Gastrocnemius medialis (tissue), 4 donors: ENCODE results near the gene PPARA. TPM values are rescaled to one million over a fixed set of nuclear protein-coding genes. Genes with fewer than 3 reads are reported as not detected.
"Not testable (repeated sequence)": the region's sequence is repeated elsewhere in the genome, so short reads cannot be mapped to it uniquely, and the experiment has no call there.

ENCODE experiments used
- ATAC-seq, 2 donors: fragments of 150-250 bp; one replicate each; pipeline ENCODE4 v1.9.1; 2016
- DNase-seq, 2 donors: peaks; one replicate each; pipeline ENCODE4 v3.0.0-alpha.2; 2019
- H3K27ac ChIP-seq, 4 donors: fragments of 200-600 bp; sonication (generic); 1 replicate in 1 of 4; 2 replicates in 3 of 4; pipeline ENCODE4 v1.5.1; 2016 to 2018; ENCODE audit warnings: mild to moderate bottlenecking in 2 of 4, moderate library complexity in 1 of 4
- H3K27me3 ChIP-seq, 3 donors: fragments of 200-600 bp; sonication (generic) in 2 of 3; 1 replicate in 1 of 3; 2 replicates in 2 of 3; pipeline versions ENCODE4 v1.5.1 to v1.6.0; 2016 to 2019; ENCODE audit warnings: mild to moderate bottlenecking in 1 of 3, moderate library complexity in 1 of 3
- H3K36me3 ChIP-seq, 2 donors: fragments of 200-600 bp; sonication (generic) in 1 of 2; one replicate each; pipeline ENCODE4 v1.5.1; 2017 to 2018
- H3K4me1 ChIP-seq, 2 donors: fragments of 200-600 bp; sonication (generic) in 1 of 2; one replicate each; pipeline ENCODE4 v1.5.1; 2016 to 2017; ENCODE audit warnings: mild to moderate bottlenecking in 2 of 2
- H3K4me3 ChIP-seq, 4 donors: fragments of 200-600 bp; sonication (generic) in 3 of 4; 1 replicate in 1 of 4; 2 replicates in 3 of 4; pipeline ENCODE4 v1.5.1; 2016 to 2019; ENCODE audit warnings: mild to moderate bottlenecking in 2 of 4
- H3K9me3 ChIP-seq, 3 donors: fragments of 200-600 bp; sonication (generic) in 2 of 3; 1 replicate in 1 of 3; 2 replicates in 2 of 3; pipeline ENCODE4 v1.5.1; 2016 to 2019
- CTCF ChIP-seq, 5 experiments: fragments of 450-650 bp in 3 of 5; fragments of 200-600 bp in 2 of 5; sonication (generic) in 2 of 5; IDR thresholded peaks in 4 of 5; conservative IDR thresholded peaks in 1 of 5; 1 replicate in 4 of 5; 2 replicates in 1 of 5; pipeline ENCODE4 v1.5.1; 2016 to 2019; ENCODE audit warnings: antibody characterized with exemption in 5 of 5, mild to moderate bottlenecking in 3 of 5, moderate library complexity in 3 of 5
- POLR2A ChIP-seq, 2 donors: fragments of 450-650 bp; IDR thresholded peaks; one replicate each; pipeline ENCODE4 v1.6.1; 2017; ENCODE audit warnings: antibody characterized with exemption in 2 of 2, mild to moderate bottlenecking in 2 of 2, moderate library complexity in 2 of 2
- in situ Hi-C, 4 donors: fragments of 200-750 bp; cut with MboI; loops; one replicate each; pipeline versions ENCODE4 v1.15.0 to v1.8.0; 2017; ENCODE audit warnings: low sequenced_read_pairs in 4 of 4
- intact Hi-C: fragments of 100-400 bp; cut with DNase I; formaldehyde crosslinking; loops from one replicate; pipeline ENCODE4 v1.15.1; 2023; ENCODE audit warnings: low total_unique reads
- total RNA-seq, 4 donors: library from RNA; depleted of rRNA; stranded (reverse); fragments of >200 nt; gene quantifications; one replicate each; pipeline versions ENCODE4 v1.1.0 to v1.2.3, GENCODE V29; 2016

PPARA gene
- total RNA-seq, 4 donors from 2014 or later, result 29.6 to 74.8 (median 57.9) TPM

DNA sequence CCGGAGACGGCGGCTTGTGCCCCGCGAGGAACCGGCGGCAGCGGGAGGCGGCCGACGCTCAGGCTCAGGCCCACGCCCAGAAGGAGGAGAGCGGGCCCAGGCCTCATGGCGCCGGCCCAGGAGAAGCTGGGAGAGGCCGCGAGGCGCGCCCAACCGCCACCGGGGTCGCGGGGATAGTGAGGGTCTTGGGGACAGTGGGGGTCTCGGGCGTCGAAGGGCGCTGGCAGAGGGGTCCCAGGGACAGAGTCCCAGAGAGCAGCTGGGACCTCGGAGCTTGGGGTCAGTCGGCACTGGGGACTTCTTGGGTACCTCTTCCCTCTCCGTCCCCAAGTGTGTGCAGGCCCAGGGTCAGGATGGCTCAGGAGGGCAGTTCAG, 112.9 kb downstream of the PPARA start, which contains the start of gene PKDREJ:
Gene PKDREJ (minus strand): TSS at position 128 of the 375 bp plus-strand sequence. CDS start 21 bp downstream, at position 107.
- no peak for DNase-seq
- intact Hi-C loops, result no loop called here

DNA sequence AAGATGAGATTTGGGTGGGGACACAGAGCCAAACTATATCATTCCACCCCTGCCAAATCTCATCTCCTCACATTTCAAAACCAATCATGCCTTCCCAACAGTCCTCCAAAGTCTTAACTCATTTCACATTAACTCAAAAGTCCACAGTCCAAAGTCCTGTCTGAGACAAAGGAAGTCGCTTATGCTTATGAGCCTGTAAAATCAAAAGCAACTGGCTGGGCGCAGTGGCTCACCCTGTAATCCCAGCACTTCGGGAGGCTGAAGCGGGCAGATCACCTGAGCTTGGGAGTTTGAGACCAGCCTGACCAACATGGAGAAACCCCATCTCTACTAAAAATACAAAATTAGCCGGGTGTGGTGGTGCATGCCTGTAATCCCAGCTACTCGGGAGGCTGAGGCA, 114.2 kb downstream of the PPARA start:
- H3K27me3 ChIP-seq, H3K4me3 ChIP-seq, H3K9me3 ChIP-seq, H3K36me3 ChIP-seq, ATAC-seq, H3K27ac ChIP-seq, in situ Hi-C loops, intact Hi-C loops, DNase-seq: not testable (repeated sequence)
- H3K4me1 ChIP-seq, result peaks cover 10 to 20% of the 10 kb centered on the region in 2 donors

More for the DNA sequence above, 112.9 kb downstream of the PPARA start, which contains the start of gene PKDREJ:
- Histone ChIP-seq H3K9me3 (no peaks in the 10 kb centered on the region), H3K27me3 (no peaks in the 10 kb centered on the region), H3K4me1 (peaks cover under 1 to 10% of the 10 kb centered on the region in 2 donors), H3K4me3 (peak within 1 kb of the TSS in 3 of 4 donors; percentile 25 to 30 (median 30)), H3K27ac (no peak within 1 kb of the TSS), H3K36me3 (no peaks in the 10 kb centered on the region)
- ATAC-seq, result no peak
- TF ChIP-seq CTCF (IDR thresholded peaks at IDR 0.05 in 4 of 5, conservative IDR thresholded peaks at IDR 0.05 in 1 of 5), result no peak
- no peak for TF ChIP-seq POLR2A (IDR thresholded peaks at IDR 0.05)
- in situ Hi-C loops, result no loop called here

- intact Hi-C loops, result loop anchor here (2.0 kb wide), 1 partner anchor 31 kb away; the partner anchor contains the start of gene GTSE1
- peaks cover 10 to 20% of the 10 kb centered on the region in 2 donors for H3K4me1 ChIP-seq
- not testable (repeated sequence) for DNase-seq
Observed at GRCh38 chr22:46265627-46266026, 115.3 kb downstream of the PPARA start.

DNA sequence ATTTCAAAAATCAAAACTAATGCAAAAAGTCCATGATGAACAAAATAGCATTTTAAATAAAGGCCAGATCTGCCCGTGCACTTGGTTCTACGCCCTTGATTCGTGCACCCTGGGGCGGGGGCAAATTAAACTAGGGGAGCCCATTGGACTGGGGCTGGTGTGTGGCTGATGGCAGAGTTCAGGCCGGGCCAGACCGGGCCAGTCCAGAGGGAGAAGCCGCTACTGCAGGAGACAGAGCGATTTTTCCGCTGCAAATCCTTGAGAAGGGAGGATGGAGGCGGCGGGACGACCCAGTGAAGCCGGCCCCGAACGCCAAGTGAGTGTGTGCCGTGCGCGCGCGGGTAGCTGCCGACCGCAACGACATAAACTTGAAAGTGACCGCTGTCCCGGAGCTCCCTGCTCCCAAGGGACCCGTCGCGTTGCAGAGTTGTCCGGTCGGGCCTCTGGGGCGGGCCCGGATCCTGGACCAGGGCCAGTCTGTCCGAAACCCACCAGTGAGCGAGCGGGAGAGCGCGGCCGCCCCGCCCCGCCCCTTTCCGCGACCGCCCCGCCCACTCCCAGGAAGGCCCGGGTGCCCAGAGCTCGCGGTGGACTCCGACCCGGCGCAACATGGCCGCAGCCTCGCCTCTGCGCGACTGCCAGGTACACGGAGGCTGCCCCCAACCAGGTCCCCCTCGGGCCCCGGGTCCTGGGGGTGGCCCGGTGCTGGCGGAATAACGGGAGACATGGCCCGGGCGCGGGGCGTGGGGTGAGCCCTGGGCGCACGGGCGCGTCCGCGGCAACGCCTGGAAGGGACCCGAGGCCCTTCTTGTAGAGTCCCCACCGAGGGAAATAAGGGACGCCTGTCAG, 117.3 kb downstream of the PPARA start, which contains the start of gene TTC38:
Gene TTC38 (plus strand): TSS at position 578 of the 849 bp plus-strand sequence. CDS start 32 bp downstream, at position 610.
- in situ Hi-C loops, result no loop called here
- intact Hi-C loops, result loop anchor here (1.0 to 2.0 kb wide), 2 partner anchors 17 to 29 kb away; partner anchors contain the start of genes CDPF1 and GTSE1

More at GRCh38 chr22:46265627-46266026, 115.3 kb downstream of the PPARA start:
- H3K27me3 ChIP-seq, H3K36me3 ChIP-seq, H3K9me3 ChIP-seq, in situ Hi-C loops, H3K27ac ChIP-seq, H3K4me3 ChIP-seq, ATAC-seq: not testable (repeated sequence)

GRCh38 chr22:46269564-46269963, 119.2 kb downstream of the PPARA start:
- no peak overlapping the region for H3K4me3 ChIP-seq
- DNase-seq, result peak in 1 of 2 donors; percentile 5
- intact Hi-C loops, result no loop called here
- no peaks in the 10 kb centered on the region for H3K27me3 ChIP-seq
- H3K9me3 ChIP-seq, result no peaks in the 10 kb centered on the region
- peaks cover 10 to 20% of the 10 kb centered on the region in 2 donors for H3K4me1 ChIP-seq
- peak overlapping the region in 3 of 4 donors; percentile 91 to 97 (median 94) for H3K27ac ChIP-seq
- peaks cover 0 to 31% of the 10 kb centered on the region in 2 donors for H3K36me3 ChIP-seq
- ATAC-seq, result no peak
- in situ Hi-C loops, result no loop called here
- TF ChIP-seq POLR2A (IDR thresholded peaks at IDR 0.05) (no peak), CTCF (IDR thresholded peaks at IDR 0.05 in 4 of 5, conservative IDR thresholded peaks at IDR 0.05 in 1 of 5) (no peak)

More for the DNA sequence above, 117.3 kb downstream of the PPARA start, which contains the start of gene TTC38:
- peak within 1 kb of the TSS; percentile 75 to 99 (median 80) for H3K4me3 ChIP-seq
- no peaks in the 10 kb centered on the region for H3K9me3 ChIP-seq
- TF ChIP-seq POLR2A (IDR thresholded peaks at IDR 0.05) (peak; percentile 62 to 71), CTCF (IDR thresholded peaks at IDR 0.05 in 4 of 5, conservative IDR thresholded peaks at IDR 0.05 in 1 of 5) (no peak)
- H3K36me3 ChIP-seq, result peaks cover 0 to 12% of the 10 kb centered on the region in 2 donors
- H3K4me1 ChIP-seq, result peaks cover 10 to 20% of the 10 kb centered on the region in 2 donors
- ATAC-seq, result peak; percentile 95 to 96
- peak within 1 kb of the TSS; percentile 89 to 97 (median 92) for H3K27ac ChIP-seq
- DNase-seq, result peak; percentile 90 to 96
- no peaks in the 10 kb centered on the region for H3K27me3 ChIP-seq
